ENCODE measurements around the gene ZNF460.

- TF ChIP-seq, protein P1, sequence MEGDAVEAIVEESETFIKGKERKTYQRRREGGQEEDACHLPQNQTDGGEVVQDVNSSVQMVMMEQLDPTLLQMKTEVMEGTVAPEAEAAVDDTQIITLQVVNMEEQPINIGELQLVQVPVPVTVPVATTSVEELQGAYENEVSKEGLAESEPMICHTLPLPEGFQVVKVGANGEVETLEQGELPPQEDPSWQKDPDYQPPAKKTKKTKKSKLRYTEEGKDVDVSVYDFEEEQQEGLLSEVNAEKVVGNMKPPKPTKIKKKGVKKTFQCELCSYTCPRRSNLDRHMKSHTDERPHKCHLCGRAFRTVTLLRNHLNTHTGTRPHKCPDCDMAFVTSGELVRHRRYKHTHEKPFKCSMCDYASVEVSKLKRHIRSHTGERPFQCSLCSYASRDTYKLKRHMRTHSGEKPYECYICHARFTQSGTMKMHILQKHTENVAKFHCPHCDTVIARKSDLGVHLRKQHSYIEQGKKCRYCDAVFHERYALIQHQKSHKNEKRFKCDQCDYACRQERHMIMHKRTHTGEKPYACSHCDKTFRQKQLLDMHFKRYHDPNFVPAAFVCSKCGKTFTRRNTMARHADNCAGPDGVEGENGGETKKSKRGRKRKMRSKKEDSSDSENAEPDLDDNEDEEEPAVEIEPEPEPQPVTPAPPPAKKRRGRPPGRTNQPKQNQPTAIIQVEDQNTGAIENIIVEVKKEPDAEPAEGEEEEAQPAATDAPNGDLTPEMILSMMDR (IDR thresholded peaks at IDR 0.05; ENCODE audit: borderline replicate concordance, extremely low read depth, low read length, poor library complexity, severe bottlenecking) = no peak
- TF ChIP-seq EZH2 (IDR thresholded peaks at IDR 0.05; ENCODE audit: borderline replicate concordance, low read depth, low read length, severe bottlenecking) = no peak
Measured at GRCh38 chr19:57262044-57262443, 18.2 kb upstream of the ZNF460 start.
